Activated naive CD8-positive, alpha-beta T cell treated with anti-CD3 and anti-CD28 coated beads for 36 hours (primary cell): Measurements from ENCODE around the gene PPM1H. TPM values are rescaled to one million over a fixed set of nuclear protein-coding genes. Genes with fewer than 3 reads are reported as not detected.
"Not testable (repeated sequence)": the region's sequence is repeated elsewhere in the genome, so short reads cannot be mapped to it uniquely, and the experiment has no call there.

ENCODE experiments used
- DNase-seq: peaks from one replicate; pipeline ENCODE4 v3.0.0; 2021
- H3K27ac Mint-ChIP-seq: one replicate; pipeline ENCODE4 v1.8.0; 2022; ENCODE audit warnings: mild to moderate bottlenecking, moderate library complexity, mixed read lengths
- H3K27me3 Mint-ChIP-seq: one replicate; pipeline ENCODE4 v1.8.0; 2022; ENCODE audit warnings: mild to moderate bottlenecking, mixed read lengths
- H3K36me3 Mint-ChIP-seq: one replicate; pipeline ENCODE4 v1.8.0; 2021; ENCODE audit warnings: mild to moderate bottlenecking, mixed read lengths
- H3K4me1 Mint-ChIP-seq: one replicate; pipeline ENCODE4 v1.8.0; 2021; ENCODE audit warnings: mixed read lengths
- H3K4me3 Mint-ChIP-seq: one replicate; pipeline ENCODE4 v1.8.0; 2022; ENCODE audit warnings: mild to moderate bottlenecking, moderate library complexity, mixed read lengths
- H3K9me3 Mint-ChIP-seq: one replicate; pipeline ENCODE4 v1.8.0; 2022; ENCODE audit warnings: mixed read lengths
- total RNA-seq, 2 experiments: library from RNA; stranded (reverse); gene quantifications; one replicate each; pipeline ENCODE4 v1.2.3, GENCODE V29; 2021

PPM1H gene
- total RNA-seq, 2 experiments from 2014 or later, result 0.04 TPM; not detected in 1

DNA sequence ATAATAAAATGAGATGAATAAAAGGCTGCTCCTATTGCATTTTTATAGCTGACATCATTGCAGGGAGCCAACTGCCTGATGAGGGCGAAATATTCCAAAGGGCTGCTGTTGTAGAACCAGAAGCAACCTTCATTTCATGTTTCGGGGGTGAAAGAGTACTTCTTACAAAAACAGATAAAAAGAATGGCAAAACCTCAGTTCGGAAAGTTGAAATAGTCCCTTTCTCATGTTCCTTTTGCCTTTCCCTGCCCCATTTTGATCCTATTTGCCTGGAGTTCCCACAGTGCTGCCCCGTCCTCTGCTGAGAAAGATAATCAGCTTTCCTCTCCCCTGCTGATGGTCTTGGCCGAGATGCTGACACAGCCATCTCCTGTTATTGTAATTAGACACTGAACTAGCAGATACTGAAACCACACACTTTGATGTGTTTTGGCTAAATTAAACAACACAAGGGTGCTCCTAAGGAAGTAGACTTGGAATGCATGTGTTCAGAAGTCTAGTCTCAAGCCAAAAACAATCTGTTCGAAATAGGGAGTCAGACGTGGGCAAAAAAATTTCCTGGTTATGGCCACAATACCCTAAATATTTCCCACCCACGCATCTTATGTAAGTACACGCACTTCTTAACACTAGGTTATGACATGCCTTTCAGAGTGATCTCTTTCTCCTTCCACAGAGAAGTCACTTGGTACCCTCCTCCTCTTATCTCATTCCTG is 117.2 kb downstream of the PPM1H start:
- DNase-seq, result no peak
- Mint-ChIP-seq H3K36me3 (peaks cover 3% of the 10 kb centered on the region), H3K9me3 (peaks cover 2% of the 10 kb centered on the region), H3K27me3 (peaks cover 32% of the 10 kb centered on the region), H3K4me1 (peaks cover 11% of the 10 kb centered on the region), H3K27ac (no peak overlapping the region), H3K4me3 (no peak overlapping the region)

DNA sequence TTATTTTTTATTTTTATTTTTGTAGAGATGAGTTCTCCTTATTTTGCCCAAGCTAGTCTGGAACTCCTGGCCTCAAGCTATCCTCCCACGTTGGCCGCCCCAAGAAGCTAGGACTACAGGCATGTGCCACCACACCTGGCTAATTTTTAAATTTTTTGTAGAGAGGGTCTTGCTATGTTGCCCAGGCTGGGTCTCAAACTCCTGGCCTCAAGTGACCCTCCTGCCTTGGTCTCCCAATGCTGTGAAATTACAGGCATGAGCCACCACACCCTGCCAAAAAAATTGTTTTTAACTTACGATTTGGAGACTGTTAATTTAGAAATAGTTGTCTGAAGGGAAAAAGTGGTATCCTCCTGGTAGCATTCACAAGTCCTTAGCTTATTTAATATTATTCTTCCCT is 120.7 kb downstream of the PPM1H start:
- DNase-seq, result no peak
- H3K36me3 Mint-ChIP-seq, result no peaks in the 10 kb centered on the region
- no peaks in the 10 kb centered on the region for H3K9me3 Mint-ChIP-seq
- H3K27ac Mint-ChIP-seq, result no peak overlapping the region
- H3K27me3 Mint-ChIP-seq, result peaks cover 26% of the 10 kb centered on the region
- H3K4me1 Mint-ChIP-seq, result peaks cover 14% of the 10 kb centered on the region
- no peak overlapping the region for H3K4me3 Mint-ChIP-seq

DNA sequence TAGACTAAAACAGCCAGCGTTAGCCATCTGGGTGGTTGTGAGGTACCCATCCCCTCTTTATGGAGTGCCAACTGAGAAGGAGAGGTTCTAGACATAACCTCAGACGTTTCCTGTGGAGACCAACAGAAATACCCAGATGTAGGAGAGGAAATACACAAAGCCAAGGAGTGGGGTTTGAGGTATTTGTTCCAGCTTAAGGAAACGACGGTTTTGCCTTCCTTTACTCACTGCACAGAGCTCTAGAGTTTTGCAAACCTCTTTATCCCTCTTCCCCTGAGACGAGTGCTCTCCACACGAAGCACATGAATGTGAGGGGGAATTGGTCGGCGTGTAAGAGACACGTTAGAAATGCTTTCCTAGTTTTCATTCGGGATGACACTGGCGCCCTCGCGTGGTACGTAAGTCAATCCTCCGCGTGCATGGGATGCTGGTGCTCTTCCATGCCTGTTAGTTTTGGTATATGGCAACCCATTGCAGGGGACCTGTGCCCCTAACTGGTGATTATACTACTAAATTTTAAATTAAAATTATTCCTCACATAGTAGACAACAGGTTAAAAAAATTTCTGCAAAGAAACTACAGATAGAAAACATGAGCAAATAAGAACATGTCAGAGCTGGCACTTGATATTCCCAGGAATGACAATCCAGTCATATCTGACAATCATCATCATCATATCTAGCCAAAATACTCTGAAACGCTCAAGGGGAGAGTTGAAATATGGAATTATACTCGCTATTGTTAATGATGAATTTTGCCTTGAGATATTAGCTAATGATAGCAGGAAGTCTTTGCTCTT is 121.7 kb downstream of the PPM1H start:
- DNase-seq, result peak; percentile 22
- Mint-ChIP-seq H3K27me3 (peaks cover 20% of the 10 kb centered on the region), H3K36me3 (no peaks in the 10 kb centered on the region), H3K9me3 (no peaks in the 10 kb centered on the region), H3K4me3 (no peak overlapping the region), H3K27ac (no peak overlapping the region), H3K4me1 (peaks cover 20% of the 10 kb centered on the region)

DNA sequence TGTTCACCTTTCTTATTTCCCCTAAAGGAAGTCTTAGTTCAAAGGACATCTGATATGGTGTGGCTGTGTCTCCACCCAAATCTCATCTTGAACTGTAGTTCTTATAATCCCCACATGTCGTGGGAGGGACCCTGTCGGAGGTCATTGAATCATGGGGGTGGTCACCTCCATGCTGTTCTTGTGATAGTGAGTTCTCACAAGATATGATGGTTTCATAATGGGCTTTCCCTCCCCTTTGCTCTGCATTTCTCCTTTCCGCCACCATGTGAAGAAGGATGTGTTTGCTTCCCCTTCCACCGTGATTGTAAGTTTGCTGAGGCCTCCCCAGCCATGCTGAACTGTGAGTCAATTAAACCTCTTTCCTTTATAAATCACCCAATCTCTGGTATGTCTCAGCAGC is 123.5 kb downstream of the PPM1H start:
- H3K27me3 Mint-ChIP-seq, result peaks cover 17% of the 10 kb centered on the region

DNA sequence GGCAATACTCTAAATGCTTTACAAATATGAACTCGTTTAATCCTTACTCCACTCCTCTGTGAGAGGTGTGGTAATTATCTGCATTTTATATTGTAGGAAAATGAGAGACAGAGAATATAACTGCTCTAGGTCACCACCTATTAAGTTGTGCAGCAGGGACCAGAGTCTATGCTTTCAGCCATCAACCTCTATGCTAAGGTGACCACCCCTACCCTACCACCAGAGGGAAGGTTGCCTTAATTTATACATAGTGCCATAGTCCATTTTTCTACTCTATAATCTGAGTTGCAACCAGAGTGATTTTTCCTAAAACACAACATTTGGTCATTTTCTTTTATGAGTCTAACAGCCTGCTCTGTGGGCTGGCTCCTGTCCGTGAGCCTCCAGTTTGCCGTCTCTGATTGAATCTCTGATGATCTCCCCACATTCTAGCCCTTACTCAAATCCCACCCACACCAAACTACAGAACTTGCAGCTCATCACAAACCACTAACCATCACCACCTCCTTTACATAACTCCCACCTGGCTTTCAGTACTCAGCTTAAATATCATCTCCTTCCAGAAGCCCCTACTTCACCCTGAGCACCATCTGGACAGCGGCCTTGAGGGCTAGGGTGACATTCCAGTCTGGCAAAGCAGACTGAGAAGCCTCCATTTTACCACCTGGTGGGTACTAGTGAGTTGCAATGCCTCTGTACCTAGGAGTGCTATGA is 126.6 kb downstream of the PPM1H start:
- peaks cover 18% of the 10 kb centered on the region for H3K4me1 Mint-ChIP-seq
- peaks cover 3% of the 10 kb centered on the region for H3K9me3 Mint-ChIP-seq
- peaks cover 3% of the 10 kb centered on the region for H3K36me3 Mint-ChIP-seq
- H3K27me3 Mint-ChIP-seq, result peaks cover 9% of the 10 kb centered on the region
- H3K27ac Mint-ChIP-seq, result no peak overlapping the region
- DNase-seq, result peak; percentile 15
- no peak overlapping the region for H3K4me3 Mint-ChIP-seq

More for the DNA sequence above, 123.5 kb downstream of the PPM1H start:
- H3K27ac Mint-ChIP-seq, H3K4me3 Mint-ChIP-seq, DNase-seq, H3K9me3 Mint-ChIP-seq, H3K36me3 Mint-ChIP-seq: not testable (repeated sequence)
- H3K4me1 Mint-ChIP-seq, result peaks cover 18% of the 10 kb centered on the region

DNA sequence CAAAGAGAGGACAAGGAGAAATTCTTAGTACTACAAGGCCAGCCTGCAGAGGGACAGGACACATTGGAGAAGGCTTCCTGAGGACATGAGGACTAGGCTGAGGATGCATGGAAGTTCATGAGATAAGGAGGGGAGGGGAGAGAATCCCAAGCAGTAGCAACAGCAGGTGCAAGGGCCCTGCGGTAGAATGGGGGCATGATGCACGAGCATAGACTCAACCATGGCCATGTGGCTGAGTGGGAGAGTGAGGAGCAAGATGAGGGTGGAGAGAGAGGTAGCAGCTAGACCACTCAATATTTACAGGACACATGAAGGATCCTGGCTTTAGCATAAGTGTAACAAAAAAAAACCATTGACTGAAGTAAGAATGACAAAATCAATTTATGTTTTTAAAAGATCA is 128.1 kb downstream of the PPM1H start:
- Mint-ChIP-seq H3K4me1 (peaks cover 12% of the 10 kb centered on the region), H3K27me3 (peaks cover 9% of the 10 kb centered on the region), H3K4me3 (no peak overlapping the region), H3K36me3 (peaks cover 3% of the 10 kb centered on the region), H3K9me3 (peaks cover 3% of the 10 kb centered on the region), H3K27ac (no peak overlapping the region)
- DNase-seq, result no peak

DNA sequence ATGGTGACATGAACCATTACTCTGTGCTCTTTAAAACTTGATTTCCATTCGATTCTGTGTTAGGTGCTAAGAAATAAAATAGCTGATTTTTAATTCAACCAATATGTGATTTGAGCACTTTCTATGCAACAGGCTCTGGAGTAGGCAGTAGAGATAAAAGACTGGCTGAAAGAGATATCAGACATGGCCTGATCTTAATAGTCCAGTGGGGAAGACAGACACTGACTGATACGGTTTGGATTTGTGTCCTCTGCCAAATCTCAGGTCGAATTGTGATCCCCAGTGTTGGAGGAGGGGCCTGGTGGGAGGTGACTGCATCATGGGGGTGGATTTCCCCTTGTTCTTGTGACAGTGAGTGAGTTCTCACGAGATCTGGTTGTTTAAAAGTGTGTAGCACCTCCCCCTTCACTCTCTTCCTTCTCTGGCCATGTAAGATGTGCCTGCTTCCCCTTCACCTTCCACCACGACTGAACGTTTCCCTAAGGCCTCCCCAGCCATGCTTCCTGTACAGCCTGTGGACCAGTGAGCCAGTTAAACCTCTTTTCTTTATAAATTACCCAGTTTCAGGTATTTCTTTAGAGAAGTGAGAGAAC is 128.6 kb downstream of the PPM1H start:
- Mint-ChIP-seq H3K27ac (no peak overlapping the region), H3K4me1 (peaks cover 11% of the 10 kb centered on the region), H3K36me3 (peaks cover 3% of the 10 kb centered on the region), H3K27me3 (peaks cover 9% of the 10 kb centered on the region), H3K9me3 (peaks cover 3% of the 10 kb centered on the region), H3K4me3 (no peak overlapping the region)
- no peak for DNase-seq

DNA sequence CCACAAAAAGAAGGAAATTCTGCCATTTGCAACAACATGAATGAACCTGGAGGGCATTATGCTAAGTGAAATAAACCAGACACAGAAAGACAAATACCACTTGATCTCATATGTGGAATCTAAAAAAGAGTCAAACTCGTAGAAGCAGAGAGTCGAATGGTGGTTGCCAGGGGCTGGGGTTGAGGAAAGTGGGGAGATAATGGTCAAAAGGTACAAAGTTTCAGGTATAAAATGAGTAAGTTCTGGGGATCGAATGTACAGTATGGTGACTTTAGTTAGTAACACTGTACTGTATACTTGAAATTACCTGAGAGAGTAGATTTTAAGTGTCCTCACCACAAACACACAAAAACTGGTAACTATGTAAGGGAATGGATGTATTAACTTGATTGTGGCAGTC is 129.4 kb downstream of the PPM1H start:
- Mint-ChIP-seq H3K27ac (no peak overlapping the region), H3K4me3 (no peak overlapping the region), H3K4me1 (peaks cover 10% of the 10 kb centered on the region), H3K9me3 (peaks cover 3% of the 10 kb centered on the region), H3K27me3 (peaks cover 9% of the 10 kb centered on the region), H3K36me3 (peaks cover 3% of the 10 kb centered on the region)
- no peak for DNase-seq

DNA sequence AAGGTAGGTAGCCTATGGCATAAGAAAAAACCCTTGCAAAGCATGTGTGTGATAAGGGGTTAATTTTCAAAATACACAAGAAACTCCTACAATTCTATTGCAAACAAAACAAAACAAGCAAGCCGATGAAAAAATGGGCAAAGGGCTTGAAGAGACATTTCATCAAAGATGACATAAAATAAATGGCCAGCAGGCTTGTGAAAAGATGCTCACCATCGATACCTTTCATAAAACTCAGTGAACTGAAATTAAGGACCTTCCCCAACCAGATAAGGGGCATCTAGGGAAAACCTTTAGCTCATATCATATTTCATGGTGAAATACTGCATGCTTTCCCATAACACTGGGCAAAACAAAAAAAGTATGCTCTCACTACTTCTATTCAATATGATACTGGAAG is 131.2 kb downstream of the PPM1H start:
- Mint-ChIP-seq H3K27me3 (peaks cover 9% of the 10 kb centered on the region), H3K4me1 (peaks cover 11% of the 10 kb centered on the region), H3K36me3 (peaks cover 3% of the 10 kb centered on the region), H3K9me3 (peaks cover 3% of the 10 kb centered on the region), H3K4me3 (no peak overlapping the region), H3K27ac (no peak overlapping the region)
- DNase-seq, result no peak

DNA sequence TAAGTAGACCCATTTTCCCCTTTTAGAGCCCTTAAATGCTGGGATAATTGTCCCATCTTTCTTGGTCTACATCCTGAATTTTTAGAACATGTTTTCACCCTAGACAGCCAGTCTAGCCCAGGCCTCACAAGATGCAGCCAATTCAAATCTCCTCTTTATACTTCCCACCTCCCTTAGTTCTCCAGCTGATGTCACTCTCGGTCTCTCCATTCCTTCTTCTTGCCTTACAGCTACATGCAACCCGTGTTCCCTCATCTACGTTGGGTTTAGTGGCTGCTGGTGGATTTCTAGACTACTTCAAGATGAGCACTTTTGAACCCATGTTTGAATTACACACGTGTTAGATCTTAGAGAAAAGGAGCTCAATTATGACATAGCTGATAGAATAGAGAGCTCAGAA is 132.0 kb downstream of the PPM1H start:
- Mint-ChIP-seq H3K4me1 (peaks cover 5% of the 10 kb centered on the region), H3K27ac (no peak overlapping the region), H3K9me3 (peaks cover 3% of the 10 kb centered on the region), H3K36me3 (peaks cover 3% of the 10 kb centered on the region), H3K4me3 (no peak overlapping the region), H3K27me3 (peaks cover 9% of the 10 kb centered on the region)
- no peak for DNase-seq

DNA sequence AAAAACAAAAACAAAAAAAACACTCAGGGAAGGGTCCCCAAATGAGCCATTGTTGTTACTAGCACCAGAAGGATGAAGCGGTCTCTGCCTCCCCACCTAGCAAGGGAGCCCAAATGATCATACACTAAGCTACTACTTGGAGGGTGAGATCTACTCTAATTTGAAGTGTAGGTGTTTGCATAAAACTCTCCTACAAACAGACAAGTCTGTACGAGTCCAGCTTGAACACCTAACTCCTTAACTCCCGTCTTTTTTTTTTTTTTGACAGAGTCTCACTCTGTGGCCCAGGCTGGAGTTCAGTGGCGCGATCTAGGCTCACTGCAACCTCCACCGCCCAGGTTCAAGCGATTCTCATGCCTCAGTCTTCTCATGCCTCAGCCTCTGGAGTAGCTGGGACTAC is 132.6 kb downstream of the PPM1H start:
- Mint-ChIP-seq H3K4me3 (no peak overlapping the region), H3K27ac (no peak overlapping the region), H3K9me3 (peaks cover 3% of the 10 kb centered on the region), H3K27me3 (peaks cover 9% of the 10 kb centered on the region), H3K4me1 (peaks cover 3% of the 10 kb centered on the region), H3K36me3 (peaks cover 3% of the 10 kb centered on the region)
- no peak for DNase-seq

DNA sequence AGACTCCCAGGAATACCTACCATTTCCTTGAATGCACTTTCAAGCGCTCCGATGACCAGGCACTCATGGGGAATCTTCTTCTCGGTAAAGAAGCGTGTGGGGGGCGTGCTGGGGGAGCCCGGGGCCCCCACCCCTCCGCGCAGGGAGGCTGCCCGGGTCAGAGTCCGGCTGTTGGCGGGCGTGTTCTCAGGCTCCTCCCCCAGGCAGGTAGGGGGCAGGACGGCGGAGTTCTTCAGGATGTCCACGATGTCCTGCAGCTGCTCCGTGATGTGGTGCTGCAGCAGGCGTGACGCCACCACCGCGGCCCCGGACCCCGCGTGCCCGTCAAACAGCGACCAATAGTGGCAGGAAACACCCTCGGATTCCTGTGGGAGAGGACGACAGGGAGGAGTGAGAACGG is 133.2 kb downstream of the PPM1H start:
- DNase-seq, result no peak
- peaks cover 8% of the 10 kb centered on the region for H3K27me3 Mint-ChIP-seq
- H3K9me3 Mint-ChIP-seq, result peaks cover 3% of the 10 kb centered on the region
- H3K27ac Mint-ChIP-seq, result no peak overlapping the region
- peaks cover 3% of the 10 kb centered on the region for H3K4me1 Mint-ChIP-seq
- H3K4me3 Mint-ChIP-seq, result no peak overlapping the region
- peaks cover 2% of the 10 kb centered on the region for H3K36me3 Mint-ChIP-seq

DNA sequence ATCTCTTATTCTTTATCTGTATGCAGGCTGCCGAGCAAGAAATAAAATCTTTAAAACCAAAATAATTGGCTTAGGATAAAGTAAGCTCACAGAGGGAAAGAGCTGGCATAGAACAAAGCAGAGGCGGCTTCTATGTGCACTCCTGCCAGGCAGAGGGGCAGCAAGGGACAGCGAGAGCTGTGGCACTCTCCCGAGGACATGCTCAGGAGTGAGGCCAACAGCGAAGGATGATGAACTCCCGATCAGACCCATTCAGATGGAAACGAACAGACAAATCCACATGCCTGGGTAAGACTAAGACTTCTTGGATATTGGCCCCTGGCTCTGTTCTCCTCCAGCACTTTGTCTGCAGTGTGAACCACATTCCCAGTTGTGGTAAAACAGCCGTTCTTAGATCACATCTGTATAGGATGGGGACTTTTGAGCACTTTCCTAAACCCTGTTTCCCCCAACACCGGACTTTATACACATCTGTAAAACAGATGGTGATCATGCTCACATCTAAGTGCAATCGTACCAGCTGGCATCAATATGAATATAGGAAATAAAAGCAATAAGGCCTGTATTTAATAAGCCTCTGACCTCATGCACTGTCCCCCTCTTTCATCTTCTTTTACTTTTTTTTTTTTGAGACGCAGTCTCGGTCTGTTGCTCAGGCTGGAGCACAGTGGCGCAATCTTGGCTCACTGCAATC is 134.1 kb downstream of the PPM1H start:
- H3K27me3 Mint-ChIP-seq, result peaks cover 3% of the 10 kb centered on the region
- H3K9me3 Mint-ChIP-seq, result no peaks in the 10 kb centered on the region
- no peak for DNase-seq
- peaks cover 3% of the 10 kb centered on the region for H3K4me1 Mint-ChIP-seq
- H3K27ac Mint-ChIP-seq, result no peak overlapping the region
- H3K36me3 Mint-ChIP-seq, result no peaks in the 10 kb centered on the region
- no peak overlapping the region for H3K4me3 Mint-ChIP-seq

DNA sequence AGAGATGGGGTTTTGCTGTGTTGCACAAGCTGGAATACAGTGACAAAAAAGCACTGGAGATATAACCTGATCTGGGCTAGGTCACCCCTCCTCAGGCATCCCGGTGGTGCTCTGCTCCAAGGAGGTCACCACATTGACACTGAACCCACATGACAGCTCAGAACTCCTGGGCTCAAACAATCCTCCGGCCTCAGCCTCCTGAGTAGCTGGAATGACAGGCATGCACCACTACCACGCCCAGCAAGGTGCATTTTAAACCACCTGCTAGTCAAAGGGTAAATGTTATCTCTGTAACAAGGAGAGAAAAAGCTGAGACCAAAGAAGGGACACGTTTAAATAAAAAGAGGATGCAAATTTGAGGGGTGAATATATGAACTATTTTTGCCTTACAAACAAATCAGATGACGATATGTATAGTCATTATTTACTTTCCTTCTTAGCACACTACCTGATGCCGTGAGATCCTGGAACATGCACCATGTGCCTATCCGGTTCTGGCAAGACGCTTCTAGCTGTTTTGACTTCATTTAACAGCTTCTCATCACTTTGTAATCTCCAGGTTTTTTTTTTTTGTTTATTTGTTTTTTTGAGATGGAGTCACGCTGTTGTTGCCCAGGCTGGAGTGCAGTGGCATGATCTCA is 135.1 kb downstream of the PPM1H start:
- no peak overlapping the region for H3K27ac Mint-ChIP-seq
- H3K27me3 Mint-ChIP-seq, result no peaks in the 10 kb centered on the region
- DNase-seq, result no peak
- H3K4me3 Mint-ChIP-seq, result no peak overlapping the region
- H3K9me3 Mint-ChIP-seq, result no peaks in the 10 kb centered on the region
- peaks cover 3% of the 10 kb centered on the region for H3K4me1 Mint-ChIP-seq
- no peaks in the 10 kb centered on the region for H3K36me3 Mint-ChIP-seq
